ENCODE data around the gene SCAMP4. TPM values are rescaled to one million over a fixed set of nuclear protein-coding genes. Genes with fewer than 3 reads are reported as not detected.

Gene SCAMP4
- total and polyA plus RNA-seq, 9 of the 15 experiments (the other 6 are each of a cell fraction or from before 2014, with no cell fraction given) = 0.81 to 45.9 (median 12.8) TPM

DNA sequence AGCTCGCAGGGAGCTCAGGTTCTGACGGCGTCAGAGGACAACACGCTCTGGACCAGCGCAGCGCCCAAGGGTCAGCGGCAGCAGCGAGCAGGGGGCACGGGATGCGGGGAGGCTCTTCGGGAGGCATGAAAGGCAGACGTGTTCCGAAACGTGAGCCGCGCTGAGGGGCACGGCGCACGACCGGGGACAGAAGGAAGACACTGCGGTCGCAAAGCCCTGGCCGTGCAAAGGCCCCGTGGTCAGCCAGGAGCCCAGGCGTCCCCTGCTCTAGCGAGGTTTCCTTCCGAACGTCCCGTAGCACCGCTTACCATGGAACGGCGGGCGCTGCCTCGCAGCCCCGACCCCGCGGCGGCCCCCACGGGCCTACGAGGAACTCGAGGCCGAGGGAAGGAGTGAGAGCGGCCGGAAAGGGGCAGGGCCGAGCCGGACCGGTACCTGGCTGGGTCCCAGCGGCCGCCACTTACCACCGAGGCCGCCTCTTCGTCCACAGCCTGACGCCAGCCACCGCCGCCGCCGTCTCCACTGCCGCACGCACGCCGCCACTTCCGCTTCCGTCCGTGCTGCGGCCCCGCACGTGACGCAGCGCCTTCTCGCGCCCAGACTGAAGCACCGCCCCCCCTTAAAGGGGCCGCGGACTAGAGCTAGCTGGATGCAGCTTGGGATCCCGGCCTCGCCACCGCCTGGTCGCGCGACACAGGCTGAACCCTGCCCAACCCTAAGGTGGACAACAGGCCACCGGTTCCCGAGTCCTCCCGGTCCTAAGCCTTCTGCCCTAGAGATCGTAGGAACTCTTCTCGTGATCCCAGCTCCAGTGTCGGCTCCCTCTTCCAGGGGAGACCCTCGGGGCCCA is 29.3 kb upstream of the SCAMP4 start (continued):
- TF ChIP-seq CREB1 (IDR thresholded peaks at IDR 0.05) (peak; percentile 85), CREB1 (CRISPR knock-in tag; IDR thresholded peaks at IDR 0.05) (peak; percentile 91), NKRF (IDR thresholded peaks at IDR 0.05; ENCODE audit: borderline replicate concordance) (peak; percentile 69; the same call in 1 of the 2 replicates), GATAD2A (IDR thresholded peaks at IDR 0.05) (no peak), CHD4 (IDR thresholded peaks at IDR 0.05; ENCODE audit: insufficient read depth, insufficient replicate concordance, low read depth, low read length, poor library complexity, severe bottlenecking) (no peak), ZBED1 (IDR thresholded peaks at IDR 0.05) (no peak), ARNT (IDR thresholded peaks at IDR 0.05) (no peak), ERF (CRISPR knock-in tag; IDR thresholded peaks at IDR 0.05) (peak; percentile 72; the same call in 1 of the 2 replicates), XRCC3 (IDR thresholded peaks at IDR 0.05) (no peak), ZNF354B (CRISPR knock-in tag; IDR thresholded peaks at IDR 0.05) (no peak), KLF13 (tag; IDR thresholded peaks at IDR 0.05; ENCODE audit: borderline replicate concordance, low read depth) (no peak; the same call in 1 of the 2 replicates)
- TF ChIP-seq, protein P1, sequence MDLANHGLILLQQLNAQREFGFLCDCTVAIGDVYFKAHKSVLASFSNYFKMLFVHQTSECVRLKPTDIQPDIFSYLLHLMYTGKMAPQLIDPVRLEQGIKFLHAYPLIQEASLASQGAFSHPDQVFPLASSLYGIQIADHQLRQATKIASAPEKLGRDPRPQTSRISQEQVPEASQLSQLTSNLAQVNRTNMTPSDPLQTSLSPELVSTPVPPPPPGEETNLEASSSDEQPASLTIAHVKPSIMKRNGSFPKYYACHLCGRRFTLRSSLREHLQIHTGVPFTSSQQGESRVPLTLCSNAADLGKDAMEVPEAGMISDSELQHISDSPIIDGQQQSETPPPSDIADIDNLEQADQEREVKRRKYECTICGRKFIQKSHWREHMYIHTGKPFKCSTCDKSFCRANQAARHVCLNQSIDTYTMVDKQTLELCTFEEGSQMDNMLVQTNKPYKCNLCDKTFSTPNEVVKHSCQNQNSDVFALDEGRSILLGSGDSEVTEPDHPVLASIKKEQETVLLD (IDR thresholded peaks at IDR 0.05) = peak; percentile 65

Data from K562 (cell line).